HepG2 (cell line): Measurements from ENCODE around the gene SLC25A43. TPM values are rescaled to one million over a fixed set of nuclear protein-coding genes. Genes with fewer than 3 reads are reported as not detected.
A peak's percentile ranks its signal among the peaks of the same experiment; 100 is the strongest.

Source experiments
- ATAC-seq: fragments of 200-7000 bp; cut with Tn5 transposase; 3 replicates; pipeline ENCODE4 v1.9.1; 2020; ENCODE audit warnings: mild to moderate bottlenecking, moderate library complexity
- BruUV-seq: library from RNA; stranded (reverse); fragments of 400-500 nt; replicated peaks from 2 replicates; lab custom pipeline; 2021; lab: Mats Ljungman, UMichigan
- CTCF ChIA-PET: fragments of 300-600 bp; formaldehyde crosslinking; extraction: SDS; loops from one replicate; lab custom pipeline; 2021; ENCODE audit warnings: low total read pairs, inconsistent platforms, low intra/inter-chr PET ratio; lab: Yijun Ruan, JAX
- POLR2A ChIA-PET: fragments of 350-600 bp; sonication (Branson Sonifier 250); formaldehyde crosslinking; loops from one replicate; lab custom pipeline; 2020; ENCODE audit warnings: antibody characterized with exemption, inconsistent platforms; lab: Yijun Ruan, JAX
- DNase-seq: peaks from one replicate; pipeline ENCODE4 v3.0.0-alpha.2; 2015; ENCODE audit warnings: low spot score
- FAIRE-seq: peaks from 3 replicates; lab custom pipeline; 2011; peaks lifted over from hg19 to GRCh38; lab: Jason Lieb, UNC
- H2AFZ ChIP-seq: one replicate; pipeline ENCODE4 v1.6.1; 2011; ENCODE audit warnings: low read length, inconsistent platforms
- H3K27ac ChIP-seq: fragments of 300-600 bp; 3 replicates; pipeline ENCODE4 v1.8.0; 2011; ENCODE audit warnings: mixed run types, mild to moderate bottlenecking, mixed read lengths, low read length, inconsistent platforms; ENCODE audit not compliant: insufficient read depth; ENCODE audit errors: extremely low read length
- H3K27me3 ChIP-seq, 2 experiments: fragments of 200-600 bp in 1 of 2; 2 replicates in 1 of 2; 3 replicates in 1 of 2; pipeline versions ENCODE4 v1.6.0 to v1.8.0; 2011; ENCODE audit warnings: low read length in 2 of 2, mild to moderate bottlenecking in 2 of 2, moderate library complexity in 2 of 2, inconsistent platforms in 1 of 2; ENCODE audit not compliant: insufficient read depth in 2 of 2, control insufficient read depth in 1 of 2
- H3K36me3 ChIP-seq, 2 experiments: fragments of 200-600 bp in 1 of 2; replicated peaks in 1 of 2; 2 replicates in 1 of 2; 3 replicates in 1 of 2; pipeline versions ENCODE4 v1.5.1 to v1.8.0; 2011; ENCODE audit warnings: low read length in 2 of 2, inconsistent platforms in 1 of 2; ENCODE audit not compliant: insufficient read depth in 2 of 2, control insufficient read depth in 1 of 2
- H3K4me1 ChIP-seq: 2 replicates; pipeline ENCODE4 v1.5.1; 2012; ENCODE audit warnings: low read length, inconsistent platforms; ENCODE audit not compliant: insufficient read depth
- H3K4me2 ChIP-seq: 2 replicates; pipeline ENCODE4 v1.6.0; 2011; ENCODE audit warnings: low read depth, low read length, inconsistent platforms
- H3K4me3 ChIP-seq, 3 experiments: fragments of 200-600 bp in 1 of 3; sonication (generic), shearing (Covaris generic) in 1 of 3; replicated peaks in 1 of 3; 2 replicates each; pipeline ENCODE4 v1.5.1; 2011 to 2016; ENCODE audit warnings: low read length in 3 of 3, inconsistent platforms in 2 of 3, low read depth in 2 of 3, mild to moderate bottlenecking in 2 of 3, control low read depth in 1 of 3, mixed read lengths in 1 of 3; ENCODE audit not compliant: insufficient read depth in 1 of 3
- H3K79me2 ChIP-seq: one replicate; pipeline ENCODE4 v1.6.1; 2011; ENCODE audit warnings: low read length, inconsistent platforms; ENCODE audit not compliant: insufficient read depth
- H3K9ac ChIP-seq: 2 replicates; pipeline ENCODE4 v1.6.0; 2011; ENCODE audit warnings: mild to moderate bottlenecking, low read depth, low read length, inconsistent platforms; ENCODE audit not compliant: insufficient read depth
- H3K9me3 ChIP-seq: 2 replicates; pipeline ENCODE4 v1.5.1; 2012; ENCODE audit warnings: mild to moderate bottlenecking, low read length
- H4K20me1 ChIP-seq: 2 replicates; pipeline ENCODE4 v1.6.0; 2011; ENCODE audit warnings: inconsistent platforms, mild to moderate bottlenecking, low read length, moderate library complexity; ENCODE audit not compliant: insufficient read depth
- ASH2L ChIP-seq: fragments of 300-600, 200-600 bp; sonication (generic); IDR thresholded peaks from 2 replicates; pipeline ENCODE4 v1.7.0; 2017; ENCODE audit warnings: low read depth, mild to moderate bottlenecking, moderate library complexity, mixed read lengths, low read length; ENCODE audit not compliant: insufficient read length
- DR1 ChIP-seq: sonication (generic); formaldehyde crosslinking; IDR thresholded peaks from 2 replicates; pipeline ENCODE4 v1.8.0; 2021; ENCODE audit warnings: mild to moderate bottlenecking, missing genetic modification reagents, inconsistent platforms
- HNF4G ChIP-seq, 2 experiments: sonication (generic) in 1 of 2; formaldehyde crosslinking in 1 of 2; IDR thresholded peaks; 2 replicates each; pipeline versions ENCODE4 v1.4.0 to v1.6.1; 2011 to 2020; ENCODE audit warnings: borderline replicate concordance in 2 of 2, low read depth in 2 of 2, mild to moderate bottlenecking in 2 of 2, low read length in 1 of 2, missing genetic modification reagents in 1 of 2, moderate library complexity in 1 of 2
- HOXA5 ChIP-seq: sonication (generic); formaldehyde crosslinking; IDR thresholded peaks from 2 replicates; pipeline ENCODE4 v1.4.0; 2020; ENCODE audit warnings: missing genetic modification reagents
- JUN ChIP-seq: sonication (generic); formaldehyde crosslinking; IDR thresholded peaks from 2 replicates; pipeline ENCODE4 v1.4.0; 2020; ENCODE audit warnings: mild to moderate bottlenecking, missing genetic modification reagents
- KLF16 ChIP-seq, 2 experiments: sonication (generic) in 1 of 2; formaldehyde crosslinking in 1 of 2; IDR thresholded peaks; 2 replicates each; pipeline versions ENCODE4 v1.6.1 to v1.8.0; 2016 to 2023; ENCODE audit warnings: missing genetic modification reagents in 2 of 2, missing compliant biosample characterization in 1 of 2
- NFYB ChIP-seq: sonication (generic); formaldehyde crosslinking; IDR thresholded peaks from 2 replicates; pipeline ENCODE4 v1.4.0; 2020; ENCODE audit warnings: missing genetic modification reagents
- NR2F6 ChIP-seq, 2 experiments: IDR thresholded peaks; 2 replicates each; pipeline ENCODE4 v1.6.1; 2016; ENCODE audit warnings: antibody characterized with exemption in 1 of 2, mild to moderate bottlenecking in 1 of 2
- PLRG1 ChIP-seq: fragments of 450-650 bp; conservative IDR thresholded peaks from 2 replicates; pipeline ENCODE4 v1.6.1; 2016
- POLR2A ChIP-seq, 2 experiments: IDR thresholded peaks; 2 replicates each; pipeline ENCODE4 v1.6.1; 2011; ENCODE audit warnings: low read depth in 2 of 2, low read length in 2 of 2, mild to moderate bottlenecking in 1 of 2, moderate library complexity in 1 of 2; ENCODE audit not compliant: insufficient read depth in 1 of 2
- POLR2G ChIP-seq: fragments of 200-400 bp; formaldehyde crosslinking; IDR thresholded peaks from 2 replicates; pipeline ENCODE4 v1.6.1; 2018; ENCODE audit warnings: mild to moderate bottlenecking, low read depth, low read length, moderate library complexity
- YY1 ChIP-seq: IDR thresholded peaks from 2 replicates; pipeline ENCODE4 v1.6.1; 2011; ENCODE audit warnings: low read length, low read depth, moderate library complexity, mild to moderate bottlenecking; ENCODE audit not compliant: insufficient read depth, insufficient replicate concordance
- ZNF235 ChIP-seq: sonication (generic); formaldehyde crosslinking; IDR thresholded peaks from 2 replicates; pipeline ENCODE4 v1.8.1; 2023; ENCODE audit warnings: mild to moderate bottlenecking, missing genetic modification reagents, borderline replicate concordance
- ZNF441 ChIP-seq: sonication (generic); formaldehyde crosslinking; IDR thresholded peaks from 2 replicates; pipeline ENCODE4 v1.7.0; 2021; ENCODE audit warnings: missing genetic modification reagents, borderline replicate concordance
- WGBS: methylation state at CpG from one replicate; pipeline ENCODE4 v1.1.6; 2017; ENCODE audit warnings: low lambda C conversion rate; 5-methylcytosine and 5-hydroxymethylcytosine counted together
- in situ Hi-C: cut with HindIII; loops from 2 replicates; pipeline ENCODE4 v1.10.0; 2017; ENCODE audit warnings: low pct_unique_long_range_greater_than_20kb; ENCODE audit not compliant: extremely low pct_ligation_motif_present
- intact Hi-C: fragments of 100-400 bp; cut with micrococcal nuclease; formaldehyde crosslinking; loops from one replicate; pipeline ENCODE4 v1.10.0; 2022; ENCODE audit not compliant: unreplicated experiment
- polyA plus RNA-seq, 8 experiments: library from polyadenylated mRNA; depleted of rRNA in 3 of 8; stranded (reverse) in 7 of 8; unstranded in 1 of 8; fragments of >200 nt; fragmentation: Illumina TruSeq in 4 of 8; extraction: Trizol in 4 of 8; gene quantifications; 2 replicates each; pipeline versions ENCODE4 v1.2.1 to v1.2.3, GENCODE V29; 2011 to 2016; ENCODE audit warnings: low read depth in 4 of 8, missing spikeins in 1 of 8, mixed read lengths in 1 of 8; ENCODE audit not compliant: insufficient read depth in 1 of 8
- total RNA-seq, 5 experiments: library from RNA; depleted of rRNA; stranded (reverse); fragments of >200 nt; fragmentation: Illumina TruSeq; extraction: Trizol; gene quantifications; 2 replicates each; pipeline ENCODE4 v1.2.3, GENCODE V29; 2016; ENCODE audit warnings: low read depth in 1 of 5
- TF ChIP-seq, protein P1 (sequence below): sonication (generic); formaldehyde crosslinking; IDR thresholded peaks from 2 replicates; pipeline ENCODE4 v1.5.1; 2020; ENCODE audit warnings: mild to moderate bottlenecking, missing genetic modification reagents, moderate library complexity
- TF ChIP-seq, protein P2 (sequence below): sonication (generic); formaldehyde crosslinking; IDR thresholded peaks from 2 replicates; pipeline ENCODE4 v1.4.0; 2020; ENCODE audit warnings: missing genetic modification reagents

Gene SLC25A43
- total and polyA plus RNA-seq, 2 of the 13 experiments (the other 11 are each of a cell fraction or from before 2014, with no cell fraction given), result 5.8 to 13.2 TPM

- no peak for TF ChIP-seq ZNF441 (CRISPR knock-in tag)
- TF ChIP-seq HOXA5 (CRISPR knock-in tag), result no peak
- peak; percentile 38; the same call in 1 of the 2 replicates for TF ChIP-seq HNF4G (IDR thresholded peaks at IDR 0.05; ENCODE audit: borderline replicate concordance, low read depth, low read length)
- no peak for TF ChIP-seq HNF4G (CRISPR knock-in tag; IDR thresholded peaks at IDR 0.05; ENCODE audit: borderline replicate concordance, low read depth)
- TF ChIP-seq, all 625 proteins: peak for 5
Observed at GRCh38 chrX:119467433-119467832, 68.3 kb downstream of the SLC25A43 start (continued).

GRCh38 chrX:119467842-119468550 lies 68.9 kb downstream of the SLC25A43 start, which contains the start of gene SLC25A5:
TSS of gene SLC25A5 (plus strand) at chrX:119468444. CDS start at chrX:119468516, 72 bp downstream.
- peaks cover 8% of the 10 kb centered on the region for H4K20me1 ChIP-seq
- H3K4me1 ChIP-seq, result peaks cover 29% of the 10 kb centered on the region
- peak within 1 kb of the TSS; percentile 89 for H3K9ac ChIP-seq
- ATAC-seq, result peak; percentile 95
- WGBS, result 5% methylated on average over 14 of the region's 46 CpGs
- POLR2A ChIA-PET, result interaction anchor here (0.6 to 2.0 kb wide), 19 partner anchors 9 to 385 kb away, joined by 3 to 51 read pairs (median 4); partner anchors contain the start of genes RPL39 and UPF3B
- no TSS peak for BruUV-seq
- H3K4me3 ChIP-seq, result peak within 1 kb of the TSS; percentile 64 to 84 (median 79); a peak in 5 of 6 replicates
- in situ Hi-C loops (no loop called here), intact Hi-C loops (loop anchor here (2.0 to 5.0 kb wide), 2 partner anchors 44 to 49 kb away; no protein-coding TSS in a partner anchor)
- no peaks in the 10 kb centered on the region; a peak in 1 of 5 replicates for H3K27me3 ChIP-seq
- CTCF ChIA-PET, result interaction anchor here (0.9 kb wide), 1 partner anchor 10 kb away, joined by 3 read pairs; no protein-coding TSS in a partner anchor
- peak within 1 kb of the TSS; percentile 91 for H3K27ac ChIP-seq
- FAIRE-seq, result no peak
- peak; percentile 75 for DNase-seq
- H3K36me3 ChIP-seq, result peaks cover 3 to 15% of the 10 kb centered on the region in 2 experiments; a peak in 4 of 5 replicates
- H3K4me2 ChIP-seq, result peak within 1 kb of the TSS; percentile 83
- no peak within 1 kb of the TSS for H2AFZ ChIP-seq
- peaks cover 11% of the 10 kb centered on the region for H3K79me2 ChIP-seq
- no peaks in the 10 kb centered on the region for H3K9me3 ChIP-seq
- peak; percentile 91 for TF ChIP-seq DR1
- peak; percentile 94 for TF ChIP-seq POLR2G
- peak; percentile 74 for TF ChIP-seq YY1
- no peak for TF ChIP-seq ZNF235
- TF ChIP-seq POLR2A (IDR thresholded peaks at IDR 0.05; ENCODE audit: insufficient read depth in 1 of 2, low read depth in 2 of 2, low read length in 2 of 2), result peak; percentile 87 to 91
- 0 out of 2 replicates have a peak, but pooled peaks have one; percentile 20 for TF ChIP-seq NR2F6 (IDR thresholded peaks at IDR 0.05)
- TF ChIP-seq NR2F6 (CRISPR knock-in tag; IDR thresholded peaks at IDR 0.05), result 0 out of 2 replicates have a peak, but pooled peaks have one; percentile 37
- TF ChIP-seq, protein P1, sequence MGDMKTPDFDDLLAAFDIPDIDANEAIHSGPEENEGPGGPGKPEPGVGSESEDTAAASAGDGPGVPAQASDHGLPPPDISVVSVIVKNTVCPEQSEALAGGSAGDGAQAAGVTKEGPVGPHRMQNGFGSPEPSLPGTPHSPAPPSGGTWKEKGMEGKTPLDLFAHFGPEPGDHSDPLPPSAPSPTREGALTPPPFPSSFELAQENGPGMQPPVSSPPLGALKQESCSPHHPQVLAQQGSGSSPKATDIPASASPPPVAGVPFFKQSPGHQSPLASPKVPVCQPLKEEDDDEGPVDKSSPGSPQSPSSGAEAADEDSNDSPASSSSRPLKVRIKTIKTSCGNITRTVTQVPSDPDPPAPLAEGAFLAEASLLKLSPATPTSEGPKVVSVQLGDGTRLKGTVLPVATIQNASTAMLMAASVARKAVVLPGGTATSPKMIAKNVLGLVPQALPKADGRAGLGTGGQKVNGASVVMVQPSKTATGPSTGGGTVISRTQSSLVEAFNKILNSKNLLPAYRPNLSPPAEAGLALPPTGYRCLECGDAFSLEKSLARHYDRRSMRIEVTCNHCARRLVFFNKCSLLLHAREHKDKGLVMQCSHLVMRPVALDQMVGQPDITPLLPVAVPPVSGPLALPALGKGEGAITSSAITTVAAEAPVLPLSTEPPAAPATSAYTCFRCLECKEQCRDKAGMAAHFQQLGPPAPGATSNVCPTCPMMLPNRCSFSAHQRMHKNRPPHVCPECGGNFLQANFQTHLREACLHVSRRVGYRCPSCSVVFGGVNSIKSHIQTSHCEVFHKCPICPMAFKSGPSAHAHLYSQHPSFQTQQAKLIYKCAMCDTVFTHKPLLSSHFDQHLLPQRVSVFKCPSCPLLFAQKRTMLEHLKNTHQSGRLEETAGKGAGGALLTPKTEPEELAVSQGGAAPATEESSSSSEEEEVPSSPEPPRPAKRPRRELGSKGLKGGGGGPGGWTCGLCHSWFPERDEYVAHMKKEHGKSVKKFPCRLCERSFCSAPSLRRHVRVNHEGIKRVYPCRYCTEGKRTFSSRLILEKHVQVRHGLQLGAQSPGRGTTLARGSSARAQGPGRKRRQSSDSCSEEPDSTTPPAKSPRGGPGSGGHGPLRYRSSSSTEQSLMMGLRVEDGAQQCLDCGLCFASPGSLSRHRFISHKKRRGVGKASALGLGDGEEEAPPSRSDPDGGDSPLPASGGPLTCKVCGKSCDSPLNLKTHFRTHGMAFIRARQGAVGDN (CRISPR knock-in tag), result peak; percentile 79
- peak; percentile 17 for TF ChIP-seq ASH2L
- TF ChIP-seq KLF16 (CRISPR knock-in tag; IDR thresholded peaks at IDR 0.05), result 0 out of 4 replicates have a peak, but pooled peaks of 1 of the 2 experiments have one; percentile 54
- peak; percentile 61 for TF ChIP-seq NFYB (CRISPR knock-in tag)
- TF ChIP-seq, protein P2, sequence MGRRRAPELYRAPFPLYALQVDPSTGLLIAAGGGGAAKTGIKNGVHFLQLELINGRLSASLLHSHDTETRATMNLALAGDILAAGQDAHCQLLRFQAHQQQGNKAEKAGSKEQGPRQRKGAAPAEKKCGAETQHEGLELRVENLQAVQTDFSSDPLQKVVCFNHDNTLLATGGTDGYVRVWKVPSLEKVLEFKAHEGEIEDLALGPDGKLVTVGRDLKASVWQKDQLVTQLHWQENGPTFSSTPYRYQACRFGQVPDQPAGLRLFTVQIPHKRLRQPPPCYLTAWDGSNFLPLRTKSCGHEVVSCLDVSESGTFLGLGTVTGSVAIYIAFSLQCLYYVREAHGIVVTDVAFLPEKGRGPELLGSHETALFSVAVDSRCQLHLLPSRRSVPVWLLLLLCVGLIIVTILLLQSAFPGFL, result no peak
- TF ChIP-seq PLRG1, result no peak
- TF ChIP-seq JUN (CRISPR knock-in tag), result 0 out of 2 replicates have a peak, but pooled peaks have one; percentile 30
